Esophagus muscularis mucosa (tissue), 3 donors: ENCODE results near the gene ABCF2.

Experiments used
- POLR2A ChIP-seq: fragments of 450-650 bp; IDR thresholded peaks from one replicate; pipeline ENCODE4 v1.6.1; 2017; ENCODE audit warnings: antibody characterized with exemption, moderate library complexity, mild to moderate bottlenecking, low read depth
- POLR2AphosphoS5 ChIP-seq, 2 donors: sonication (generic); formaldehyde crosslinking; IDR thresholded peaks; one replicate each; pipeline ENCODE4 v1.6.1; 2017; ENCODE audit warnings: antibody characterized with exemption in 2 of 2
- TF ChIP-seq, protein P1 (sequence below), 3 experiments: fragments of 200-600 bp in 2 of 3; fragments of 450-650 bp in 1 of 3; sonication (generic) in 2 of 3; IDR thresholded peaks; one replicate each; pipeline ENCODE4 v1.5.1; 2017 to 2019; ENCODE audit warnings: antibody characterized with exemption in 3 of 3, mild to moderate bottlenecking in 2 of 3, moderate library complexity in 1 of 3

DNA sequence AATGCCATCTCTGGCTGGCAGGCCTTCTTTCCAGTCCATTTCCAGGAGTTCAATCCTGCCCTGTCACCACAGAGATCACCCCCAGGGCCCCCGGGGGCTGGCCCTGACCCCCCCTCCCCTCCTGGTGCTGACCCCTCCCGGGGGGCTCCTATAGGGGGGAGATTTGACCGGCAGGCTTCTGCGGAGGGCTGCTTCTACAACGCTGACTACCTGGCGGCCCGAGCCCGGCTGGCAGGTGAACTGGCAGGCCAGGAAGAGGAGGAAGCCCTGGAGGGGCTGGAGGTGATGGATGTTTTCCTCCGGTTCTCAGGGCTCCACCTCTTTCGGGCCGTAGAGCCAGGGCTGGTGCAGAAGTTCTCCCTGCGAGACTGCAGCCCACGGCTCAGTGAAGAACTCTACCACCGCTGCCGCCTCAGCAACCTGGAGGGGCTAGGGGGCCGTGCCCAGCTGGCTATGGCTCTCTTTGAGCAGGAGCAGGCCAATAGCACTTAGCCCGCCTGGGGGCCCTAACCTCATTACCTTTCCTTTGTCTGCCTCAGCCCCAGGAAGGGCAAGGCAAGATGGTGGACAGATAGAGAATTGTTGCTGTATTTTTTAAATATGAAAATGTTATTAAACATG lies 11.3 kb upstream of the ABCF2 start:
- TF ChIP-seq POLR2A: no peak
- TF ChIP-seq, protein P1, sequence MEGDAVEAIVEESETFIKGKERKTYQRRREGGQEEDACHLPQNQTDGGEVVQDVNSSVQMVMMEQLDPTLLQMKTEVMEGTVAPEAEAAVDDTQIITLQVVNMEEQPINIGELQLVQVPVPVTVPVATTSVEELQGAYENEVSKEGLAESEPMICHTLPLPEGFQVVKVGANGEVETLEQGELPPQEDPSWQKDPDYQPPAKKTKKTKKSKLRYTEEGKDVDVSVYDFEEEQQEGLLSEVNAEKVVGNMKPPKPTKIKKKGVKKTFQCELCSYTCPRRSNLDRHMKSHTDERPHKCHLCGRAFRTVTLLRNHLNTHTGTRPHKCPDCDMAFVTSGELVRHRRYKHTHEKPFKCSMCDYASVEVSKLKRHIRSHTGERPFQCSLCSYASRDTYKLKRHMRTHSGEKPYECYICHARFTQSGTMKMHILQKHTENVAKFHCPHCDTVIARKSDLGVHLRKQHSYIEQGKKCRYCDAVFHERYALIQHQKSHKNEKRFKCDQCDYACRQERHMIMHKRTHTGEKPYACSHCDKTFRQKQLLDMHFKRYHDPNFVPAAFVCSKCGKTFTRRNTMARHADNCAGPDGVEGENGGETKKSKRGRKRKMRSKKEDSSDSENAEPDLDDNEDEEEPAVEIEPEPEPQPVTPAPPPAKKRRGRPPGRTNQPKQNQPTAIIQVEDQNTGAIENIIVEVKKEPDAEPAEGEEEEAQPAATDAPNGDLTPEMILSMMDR (IDR thresholded peaks at IDR 0.05): no peak
- TF ChIP-seq POLR2AphosphoS5 (IDR thresholded peaks at IDR 0.05): no peak
